ENCODE results near the gene IFT81.

GRCh38 chr12:110174373-110174996 is 50.3 kb downstream of the IFT81 start:
- TF ChIP-seq, protein P1, sequence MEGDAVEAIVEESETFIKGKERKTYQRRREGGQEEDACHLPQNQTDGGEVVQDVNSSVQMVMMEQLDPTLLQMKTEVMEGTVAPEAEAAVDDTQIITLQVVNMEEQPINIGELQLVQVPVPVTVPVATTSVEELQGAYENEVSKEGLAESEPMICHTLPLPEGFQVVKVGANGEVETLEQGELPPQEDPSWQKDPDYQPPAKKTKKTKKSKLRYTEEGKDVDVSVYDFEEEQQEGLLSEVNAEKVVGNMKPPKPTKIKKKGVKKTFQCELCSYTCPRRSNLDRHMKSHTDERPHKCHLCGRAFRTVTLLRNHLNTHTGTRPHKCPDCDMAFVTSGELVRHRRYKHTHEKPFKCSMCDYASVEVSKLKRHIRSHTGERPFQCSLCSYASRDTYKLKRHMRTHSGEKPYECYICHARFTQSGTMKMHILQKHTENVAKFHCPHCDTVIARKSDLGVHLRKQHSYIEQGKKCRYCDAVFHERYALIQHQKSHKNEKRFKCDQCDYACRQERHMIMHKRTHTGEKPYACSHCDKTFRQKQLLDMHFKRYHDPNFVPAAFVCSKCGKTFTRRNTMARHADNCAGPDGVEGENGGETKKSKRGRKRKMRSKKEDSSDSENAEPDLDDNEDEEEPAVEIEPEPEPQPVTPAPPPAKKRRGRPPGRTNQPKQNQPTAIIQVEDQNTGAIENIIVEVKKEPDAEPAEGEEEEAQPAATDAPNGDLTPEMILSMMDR (IDR thresholded peaks at IDR 0.05; ENCODE audit: insufficient read depth, low read length, poor library complexity, severe bottlenecking), result no peak
- no peak for TF ChIP-seq EZH2phosphoT487 (conservative IDR thresholded peaks at IDR 0.05; ENCODE audit: low read length)
